HG03342 (cell line): ENCODE data around the gene TEX54.
"Not testable (repeated sequence)": the region's sequence is repeated elsewhere in the genome, so short reads cannot be mapped to it uniquely, and the experiment has no call there.

ENCODE experiments used
- ATAC-seq: cut with Tn5 transposase; IDR thresholded peaks from one replicate; pipeline ENCODE4 v1.9.1; 2021; ENCODE audit warnings: mild to moderate bottlenecking, moderate library complexity; ENCODE audit not compliant: unreplicated experiment

The TEX54 gene

GRCh38 chr11:62835336-62835735 is 2.7 kb upstream of the TEX54 start:
- ATAC-seq: no peak

DNA sequence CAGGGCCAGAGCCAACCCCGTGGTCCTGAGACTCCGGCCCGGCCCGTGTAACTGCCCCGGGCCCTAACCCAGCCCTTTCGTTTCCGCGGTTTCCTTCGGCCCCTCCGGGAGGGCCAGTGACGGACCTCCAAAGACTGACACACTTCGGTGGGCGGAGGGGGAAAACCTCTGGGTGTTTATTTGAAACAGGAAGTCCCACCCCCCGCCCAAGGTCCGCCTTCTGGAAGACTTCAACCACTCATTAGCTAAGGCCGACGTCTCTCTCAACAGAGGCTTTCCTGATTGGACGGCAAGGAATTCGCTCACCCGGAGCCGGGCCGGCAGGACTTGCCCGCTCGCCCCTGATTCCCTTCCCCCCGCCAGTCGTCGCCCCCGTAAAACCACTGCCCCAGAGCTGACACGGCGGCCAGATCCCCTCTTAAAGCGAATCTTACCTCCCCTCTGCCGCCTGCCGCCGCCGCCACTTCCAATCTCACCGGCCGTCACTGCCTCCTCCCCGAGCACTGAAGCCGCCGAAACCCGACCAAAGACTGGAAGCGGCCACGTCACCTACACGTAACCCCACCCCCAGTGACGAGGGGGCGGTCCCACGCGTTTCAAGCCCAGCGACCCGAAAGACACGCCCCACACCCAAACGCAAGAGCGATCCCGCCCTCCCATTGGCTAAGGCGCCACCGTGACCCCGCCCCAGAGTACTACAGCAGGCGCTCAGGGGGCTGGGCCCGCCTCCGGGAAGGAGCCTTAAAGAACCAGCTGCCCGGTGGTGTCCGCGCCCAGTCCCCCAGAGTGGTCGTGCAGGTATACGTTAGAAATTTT is 913 bp downstream of the TEX54 start, which contains the start of gene STX5:
STX5 (minus strand) TSS at position 532 of the 816 bp plus-strand sequence. CDS start 808 bp downstream, outside the sequence.
- ATAC-seq: peak; percentile 83

- peak; percentile 14 for ATAC-seq
These were observed 1.6 kb downstream of the TEX54 start for GRCh38 chr11:62830904-62831519.

- not testable (repeated sequence) for ATAC-seq
These were observed 4.5 kb downstream of the TEX54 start for GRCh38 chr11:62828130-62828529.

GRCh38 chr11:62823677-62824076 is 9.0 kb downstream of the TEX54 start:
- ATAC-seq: no peak

DNA sequence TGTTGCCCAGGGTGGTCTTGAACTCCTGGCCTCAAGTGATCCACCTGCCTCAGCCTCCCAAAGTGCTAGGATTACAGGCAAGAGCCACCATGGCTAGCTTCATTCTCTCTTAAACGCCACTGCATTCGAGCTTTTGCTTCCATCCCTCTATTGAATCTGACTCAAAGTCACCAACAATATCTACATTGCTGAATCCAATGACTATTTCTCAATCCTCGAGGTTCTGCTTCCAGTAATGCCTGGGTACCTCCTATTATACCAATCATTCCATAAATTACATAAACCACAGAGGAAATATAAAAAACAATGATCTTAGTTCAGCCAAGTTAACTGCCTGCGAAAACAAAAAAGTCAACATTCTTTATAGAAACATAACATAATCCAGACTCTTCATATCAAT is 15.5 kb downstream of the TEX54 start:
- no peak for ATAC-seq

DNA sequence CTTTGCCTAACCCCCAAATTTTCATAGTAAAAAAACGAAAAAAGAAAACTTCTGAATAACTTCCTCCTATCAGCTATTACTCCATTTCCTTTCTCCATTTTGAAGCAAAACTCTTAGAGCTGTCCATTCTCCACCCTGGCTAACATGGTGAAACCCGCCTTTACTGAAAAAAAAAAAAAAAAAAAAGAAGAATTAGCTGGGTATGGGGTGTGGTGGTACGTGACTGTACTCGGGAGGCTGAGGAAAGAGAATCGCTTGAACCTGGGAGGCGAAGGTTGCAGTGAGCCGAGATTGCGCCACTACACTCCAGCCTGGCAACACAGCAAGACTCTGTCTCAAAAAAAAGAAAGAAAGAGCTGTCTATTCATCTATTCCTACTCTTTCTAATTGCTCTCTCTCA is 16.1 kb downstream of the TEX54 start:
- no peak for ATAC-seq

DNA sequence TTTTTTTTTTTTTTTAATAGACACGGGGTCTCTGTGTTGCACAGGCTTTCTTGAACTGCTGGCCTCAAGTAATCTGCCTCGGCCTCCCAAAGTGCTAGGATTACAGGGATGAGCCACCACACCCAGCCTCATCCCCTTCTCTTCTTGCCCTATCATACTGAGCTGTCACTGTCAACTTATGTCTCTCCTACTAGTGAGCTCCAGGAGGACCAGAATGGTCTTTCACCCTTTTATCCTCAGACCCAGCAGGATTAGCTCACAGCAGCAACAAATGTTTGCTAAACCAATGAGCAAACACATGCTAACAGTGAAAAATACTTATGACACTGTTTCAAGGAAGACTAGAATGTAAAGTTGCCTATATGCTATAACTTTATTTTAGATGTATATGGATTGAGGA is 21.0 kb downstream of the TEX54 start:
- ATAC-seq: no peak

GRCh38 chr11:62810748-62811147 is 21.9 kb downstream of the TEX54 start:
- no peak for ATAC-seq

DNA sequence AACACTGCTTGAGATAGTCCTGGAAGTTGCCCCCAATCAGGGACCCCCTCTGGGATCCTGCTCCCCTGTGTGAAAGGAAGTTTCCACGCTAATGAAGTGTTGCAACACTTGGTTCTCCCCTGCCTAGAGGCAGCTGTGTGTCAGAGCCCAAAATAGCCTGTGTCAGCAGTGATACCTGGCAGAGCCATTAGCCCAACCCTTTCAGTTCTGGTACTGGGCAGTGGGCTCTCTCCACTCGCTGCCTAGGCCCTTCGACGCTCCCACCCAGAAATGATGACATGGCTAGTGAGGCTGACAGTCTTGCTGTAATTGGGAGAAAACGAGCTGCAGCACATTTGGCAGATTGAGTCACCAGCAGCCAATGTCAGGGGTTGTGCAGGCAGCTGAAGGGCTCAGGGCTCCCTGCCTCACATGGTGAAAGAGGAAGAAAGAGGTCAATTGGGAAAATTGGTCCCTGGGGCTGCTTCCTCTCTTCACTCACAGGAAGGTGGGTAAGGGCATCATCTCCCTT is 26.0 kb downstream of the TEX54 start:
- ATAC-seq: no peak

DNA sequence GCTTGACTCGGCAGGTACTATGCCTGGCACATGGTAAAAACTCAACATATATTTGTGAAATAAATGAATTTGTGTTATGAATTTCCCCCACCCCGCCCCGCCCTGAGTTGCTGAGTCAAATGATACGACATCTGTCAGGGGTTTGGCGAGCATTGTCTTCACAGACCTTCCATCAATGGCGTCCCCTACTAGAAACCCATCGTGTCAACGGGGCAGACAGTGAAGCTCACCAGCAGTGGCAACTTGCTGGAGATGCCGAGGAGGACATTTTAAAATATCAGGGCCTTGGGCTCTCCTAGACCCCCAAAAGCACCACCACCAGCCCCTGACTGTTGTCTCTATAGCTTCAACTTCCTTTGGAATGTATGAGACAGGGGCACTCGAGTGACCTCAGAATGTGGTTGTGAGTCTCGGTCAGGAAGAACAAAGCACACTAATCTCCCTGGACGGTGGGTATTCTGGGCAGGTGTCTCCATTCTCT is 26.6 kb downstream of the TEX54 start:
- no peak for ATAC-seq

DNA sequence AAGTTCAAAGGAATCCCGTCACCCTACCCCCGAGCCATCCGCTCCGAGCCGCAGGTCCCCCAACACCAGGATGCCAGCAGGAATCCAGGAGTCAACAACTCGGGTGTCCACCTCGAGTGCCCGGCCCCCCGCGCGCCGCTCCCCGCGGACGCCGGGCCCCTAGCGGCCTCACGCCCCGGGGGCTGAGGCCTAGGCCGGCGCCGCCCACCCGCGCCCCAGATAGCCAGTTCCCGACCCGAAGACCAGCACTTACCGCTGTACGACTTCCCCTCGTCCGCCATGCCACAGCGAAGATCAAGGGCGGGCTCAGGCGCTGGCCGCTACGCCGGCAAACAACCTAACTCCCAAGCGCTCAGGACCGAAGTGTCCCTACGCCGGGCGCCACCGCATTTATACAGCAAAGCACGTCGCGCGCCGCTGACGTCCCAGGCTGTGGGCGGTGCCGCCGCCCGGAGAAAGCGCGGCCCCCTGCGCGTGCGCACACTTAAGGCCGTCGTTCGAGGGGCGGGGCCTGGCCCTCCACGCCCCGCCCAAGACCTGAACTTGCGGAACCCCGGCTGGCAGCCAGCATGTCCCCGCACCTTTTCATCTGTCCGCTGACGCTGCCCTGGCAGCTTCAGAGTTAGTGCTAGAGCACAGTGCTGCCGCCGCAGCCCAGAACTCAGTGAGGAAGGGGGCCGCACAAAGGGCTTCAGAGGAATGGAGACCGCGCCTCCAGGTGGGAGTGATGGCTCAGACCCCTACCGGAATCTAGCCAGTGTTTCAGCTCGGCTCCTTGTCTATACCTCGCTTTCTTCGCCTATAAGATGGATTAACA is 27.4 kb downstream of the TEX54 start, which contains the start of gene NXF1:
NXF1 (minus strand) TSS at position 365 of the 817 bp plus-strand sequence; CDS start at position 281, 84 bp downstream.
- peak; percentile 81 for ATAC-seq

- no peak for ATAC-seq
These were observed 28.1 kb downstream of the TEX54 start for GRCh38 chr11:62804310-62805075.

DNA sequence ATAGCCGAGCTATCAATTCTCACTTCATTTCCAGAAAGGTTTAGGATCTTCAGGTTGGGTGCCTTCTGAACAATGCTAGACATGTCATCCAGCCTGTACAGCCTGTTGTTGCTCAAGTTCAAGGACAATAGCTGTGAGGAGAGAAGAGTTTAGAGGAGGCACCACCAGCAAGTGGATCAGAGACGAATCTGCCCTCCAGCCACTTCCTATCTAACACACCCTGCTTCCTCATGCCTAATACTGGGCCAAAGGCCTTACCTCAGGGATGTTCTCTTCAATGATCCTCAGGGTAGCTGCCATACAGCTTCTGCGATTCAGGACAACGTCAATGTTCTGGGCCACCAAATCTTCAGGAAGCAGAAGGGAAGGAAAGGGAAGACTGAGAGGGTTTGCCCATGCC is 31.6 kb downstream of the TEX54 start:
- ATAC-seq: no peak

GRCh38 chr11:62799486-62799885 is 33.2 kb downstream of the TEX54 start:
- no peak for ATAC-seq

GRCh38 chr11:62796281-62796680 is 36.4 kb downstream of the TEX54 start:
- no peak for ATAC-seq

DNA sequence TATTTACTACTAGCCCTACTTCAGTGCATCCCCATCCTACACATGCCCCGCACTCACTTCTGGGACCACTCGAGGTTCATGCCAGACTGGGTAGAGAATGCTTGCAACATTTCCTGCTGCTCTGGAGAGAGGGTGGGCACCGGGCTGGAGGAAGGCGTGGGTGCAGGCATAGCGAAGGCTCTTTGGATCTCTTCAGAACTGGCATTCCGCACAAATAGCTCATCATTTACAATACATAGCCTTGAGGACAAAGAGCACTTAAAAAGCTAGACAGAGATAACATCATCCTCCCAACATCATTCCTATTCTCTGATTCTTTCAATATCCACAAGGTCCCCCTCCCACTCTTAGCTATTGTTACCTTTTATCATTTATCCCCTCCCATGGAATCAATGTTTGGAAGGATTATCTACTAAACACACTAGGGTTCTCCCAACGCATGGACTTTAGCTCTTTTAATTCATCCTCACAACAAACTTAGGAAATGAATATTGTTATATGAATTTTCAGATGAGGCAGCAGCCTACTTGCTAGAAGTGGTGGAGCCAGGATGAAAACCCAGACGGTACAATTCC is 38.4 kb downstream of the TEX54 start:
- no peak for ATAC-seq

- ATAC-seq: peak; percentile 5
These were observed 40.5 kb downstream of the TEX54 start for GRCh38 chr11:62792202-62792575.

- peak; percentile 60 for ATAC-seq
These were observed 41.0 kb downstream of the TEX54 start, which contains the start of gene TMEM223 for GRCh38 chr11:62791501-62792201. Gene TMEM223 (minus strand): TSS chr11:62792006. CDS start chr11:62791994, 12 bp downstream.
